H1 (cell line): ENCODE results near the gene RNF183. TPM values are rescaled to one million over a fixed set of nuclear protein-coding genes. Genes with fewer than 3 reads are reported as not detected.
"Not testable (repeated sequence)": the region's sequence is repeated elsewhere in the genome, so short reads cannot be mapped to it uniquely, and the experiment has no call there.

ENCODE experiments used
- CTCF ChIA-PET: fragments of 300-600 bp; sonication (Branson Sonifier 250); formaldehyde crosslinking; loops from one replicate; lab custom pipeline; 2021; ENCODE audit not compliant: partially characterized antibody; lab: Charles Lee
- POLR2A ChIA-PET: fragments of 300-600 bp; sonication (Branson Sonifier 250); formaldehyde crosslinking; loops from one replicate; lab custom pipeline; 2021; ENCODE audit warnings: inconsistent platforms; ENCODE audit not compliant: partially characterized antibody; lab: Charles Lee
- DNase-seq, 2 experiments: peaks; one replicate each; pipeline versions ENCODE4 v3.0.0 to v3.0.0-alpha.2; 2010 to 2022; ENCODE audit warnings: low spot score in 2 of 2, low read depth in 1 of 2, mixed read lengths in 1 of 2
- FAIRE-seq: peaks from 2 replicates; lab custom pipeline; 2011; peaks lifted over from hg19 to GRCh38; lab: Jason Lieb, UNC
- H2AFZ ChIP-seq: 2 replicates; pipeline ENCODE4 v1.8.1; 2012; ENCODE audit warnings: low read length, inconsistent platforms
- H2AK5ac ChIP-seq: 2 replicates; pipeline ENCODE4 v1.6.1; 2013; ENCODE audit warnings: low read depth, low read length
- H2BK120ac ChIP-seq: replicated peaks from 2 replicates; pipeline ENCODE3; 2013; ENCODE audit warnings: low read depth, low read length, inconsistent platforms
- H2BK12ac ChIP-seq: 2 replicates; pipeline ENCODE4 v1.6.1; 2013; ENCODE audit warnings: low read depth, low read length
- H2BK15ac ChIP-seq: 2 replicates; pipeline ENCODE4 v1.6.1; 2013; ENCODE audit warnings: low read length
- H2BK20ac ChIP-seq: 2 replicates; pipeline ENCODE4 v1.6.1; 2013; ENCODE audit warnings: low read length
- H2BK5ac ChIP-seq: 2 replicates; pipeline ENCODE4 v1.6.1; 2013; ENCODE audit warnings: low read depth, low read length
- H3K14ac ChIP-seq: 2 replicates; pipeline ENCODE4 v1.6.1; 2013; ENCODE audit warnings: inconsistent platforms; ENCODE audit not compliant: insufficient read length
- H3K18ac ChIP-seq: 2 replicates; pipeline ENCODE4 v1.6.1; 2013; ENCODE audit warnings: low read length; ENCODE audit errors: extremely low read depth
- H3K23ac ChIP-seq: 2 replicates; pipeline ENCODE4 v1.6.1; 2013; ENCODE audit warnings: inconsistent platforms; ENCODE audit not compliant: insufficient read length
- H3K23me2 ChIP-seq: 2 replicates; pipeline ENCODE4 v1.6.1; 2013; ENCODE audit warnings: low read depth, low read length
- H3K27ac ChIP-seq: 2 replicates; pipeline ENCODE4 v1.6.1; 2011; ENCODE audit warnings: low read depth, low read length, inconsistent platforms
- H3K27me3 ChIP-seq, 4 experiments: replicated peaks in 1 of 4; 1 replicate in 1 of 4; 2 replicates in 3 of 4; pipeline versions ENCODE4 v1.6.1 to v1.8.1; 2011 to 2013; ENCODE audit warnings: low read length in 3 of 4, mild to moderate bottlenecking in 3 of 4, inconsistent platforms in 2 of 4, mixed read lengths in 2 of 4, moderate library complexity in 1 of 4; ENCODE audit not compliant: control insufficient read depth in 3 of 4, insufficient read depth in 3 of 4; ENCODE audit errors: extremely low read depth in 1 of 4
- H3K36me3 ChIP-seq, 4 experiments: 2 replicates each; pipeline versions ENCODE4 v1.6.1 to v1.8.1; 2011 to 2013; ENCODE audit warnings: mild to moderate bottlenecking in 4 of 4, low read length in 3 of 4, moderate library complexity in 2 of 4, control low read depth in 1 of 4, inconsistent platforms in 1 of 4; ENCODE audit not compliant: insufficient read depth in 4 of 4, control insufficient read depth in 2 of 4
- H3K4ac ChIP-seq: replicated peaks from 2 replicates; pipeline ENCODE3; 2013; ENCODE audit warnings: low read length, low read depth, mixed read lengths, inconsistent platforms; ENCODE audit not compliant: insufficient read length
- H3K4me1 ChIP-seq, 4 experiments: replicated peaks in 1 of 4; 1 replicate in 1 of 4; 2 replicates in 3 of 4; pipeline versions ENCODE4 v1.6.1 to v1.8.1; 2011 to 2013; ENCODE audit warnings: low read length in 3 of 4, inconsistent platforms in 2 of 4, mixed read lengths in 1 of 4; ENCODE audit not compliant: insufficient read depth in 4 of 4, control insufficient read depth in 3 of 4
- H3K4me2 ChIP-seq, 2 experiments: 2 replicates each; pipeline versions ENCODE4 v1.6.1 to v1.8.1; 2011 to 2013; ENCODE audit warnings: low read depth in 2 of 2, low read length in 2 of 2, control low read depth in 1 of 2, inconsistent platforms in 1 of 2, mild to moderate bottlenecking in 1 of 2; ENCODE audit not compliant: insufficient read depth in 1 of 2
- H3K4me3 ChIP-seq, 4 experiments: fragments of 200-600, 300-600 bp in 1 of 4; sonication (generic), shearing (Covaris generic), sonication (Bioruptor Twin) in 1 of 4; 2 replicates each; pipeline versions ENCODE4 v1.5.1 to v1.8.1; 2011 to 2016; ENCODE audit warnings: low read length in 4 of 4, low read depth in 3 of 4, control low read depth in 2 of 4, inconsistent platforms in 2 of 4, mild to moderate bottlenecking in 2 of 4, mixed read lengths in 1 of 4, moderate library complexity in 1 of 4; ENCODE audit not compliant: insufficient read depth in 2 of 4; ENCODE audit errors: extremely low read depth in 1 of 4
- H3K56ac ChIP-seq: replicated peaks from 2 replicates; pipeline ENCODE3; 2013; ENCODE audit warnings: low read depth, mild to moderate bottlenecking, mixed read lengths, low read length, inconsistent platforms; ENCODE audit not compliant: insufficient read length
- H3K79me1 ChIP-seq: 2 replicates; pipeline ENCODE4 v1.6.1; 2013; ENCODE audit warnings: low read depth, low read length, control low read depth
- H3K79me2 ChIP-seq, 2 experiments: 2 replicates each; pipeline versions ENCODE4 v1.6.1 to v1.8.1; 2012 to 2013; ENCODE audit warnings: low read length in 2 of 2, mild to moderate bottlenecking in 2 of 2, inconsistent platforms in 1 of 2; ENCODE audit not compliant: insufficient read depth in 2 of 2, control insufficient read depth in 1 of 2
- H3K9ac ChIP-seq, 4 experiments: replicated peaks in 1 of 4; 1 replicate in 1 of 4; 2 replicates in 3 of 4; pipeline versions ENCODE4 v1.6.1 to v1.8.1; 2011 to 2013; ENCODE audit warnings: low read depth in 3 of 4, low read length in 3 of 4, control low read depth in 2 of 4, mild to moderate bottlenecking in 2 of 4, moderate library complexity in 2 of 4, inconsistent platforms in 1 of 4; ENCODE audit errors: extremely low read depth in 1 of 4
- H3K9me3 ChIP-seq, 2 experiments: 2 replicates each; pipeline versions ENCODE4 v1.6.1 to v1.8.1; 2012 to 2013; ENCODE audit warnings: mild to moderate bottlenecking in 2 of 2, moderate library complexity in 2 of 2, control low read depth in 1 of 2, inconsistent platforms in 1 of 2, low read depth in 1 of 2, low read length in 1 of 2, mixed read lengths in 1 of 2; ENCODE audit not compliant: insufficient read depth in 2 of 2
- H4K20me1 ChIP-seq, 2 experiments: replicated peaks in 1 of 2; 2 replicates each; pipeline versions ENCODE3 to v1.8.1; 2011 to 2013; ENCODE audit warnings: inconsistent platforms in 2 of 2, low read length in 2 of 2, mild to moderate bottlenecking in 1 of 2; ENCODE audit not compliant: insufficient read depth in 2 of 2, control insufficient read depth in 1 of 2
- H4K5ac ChIP-seq: 2 replicates; pipeline ENCODE4 v1.6.1; 2013; ENCODE audit warnings: low read length, low read depth, mixed read lengths, inconsistent platforms; ENCODE audit not compliant: insufficient read length
- H4K8ac ChIP-seq: 2 replicates; pipeline ENCODE4 v1.8.0; 2013; ENCODE audit warnings: mild to moderate bottlenecking, moderate library complexity, low read length, inconsistent platforms; ENCODE audit not compliant: insufficient read depth; ENCODE audit errors: extremely low read depth
- H4K91ac ChIP-seq: replicated peaks from 2 replicates; pipeline ENCODE3; 2013; ENCODE audit warnings: low read length, mixed read lengths, inconsistent platforms; ENCODE audit not compliant: insufficient read length
- WGBS, 2 experiments: shearing (Covaris generic) in 1 of 2; methylation state at CpG; one replicate each; pipeline versions ENCODE4 v1.1.6 to v1.1.7; 2013 to 2015; ENCODE audit warnings: low lambda C conversion rate in 2 of 2, mixed read lengths in 2 of 2, inconsistent platforms in 1 of 2, low coverage in 1 of 2, missing lambda C conversion rate in 1 of 2; ENCODE audit not compliant: insufficient replicate concordance in 2 of 2, insufficient coverage in 1 of 2, insufficient read length in 1 of 2; ENCODE audit errors: extremely low coverage in 1 of 2, missing lambda C conversion rate in 1 of 2; 5-methylcytosine and 5-hydroxymethylcytosine counted together
- polyA plus RNA-seq, 7 experiments: library from polyadenylated mRNA; depleted of rRNA in 3 of 7; stranded (reverse) in 5 of 7; unstranded in 2 of 7; fragments of >200 nt in 5 of 7; fragments of 200-250 nt in 2 of 7; gene quantifications; 1 replicate in 5 of 7; 2 replicates in 1 of 7; 4 replicates in 1 of 7; pipeline versions ENCODE4 v1.2.1 to v1.2.3, GENCODE V29; 2011 to 2013; ENCODE audit warnings: missing spikeins in 2 of 7, mixed read lengths in 2 of 7
- total RNA-seq: library from RNA; stranded (reverse); fragmentation: NEBNext Ultra II Directional; extraction: Animal tissue kit (Norgen Biotek cat#: 25700); gene quantifications from 2 replicates; pipeline ENCODE4 v1.2.1, GENCODE V29; 2021

Gene RNF183
- total and polyA plus RNA-seq, 2 of the 8 experiments (the other 6 are each of a cell fraction or from before 2014, with no cell fraction given): 0.15 TPM; not detected in 1

- H3K23me2 ChIP-seq, H3K56ac ChIP-seq, H2AFZ ChIP-seq, H3K4me3 ChIP-seq, H2AK5ac ChIP-seq, H2BK15ac ChIP-seq, H2BK5ac ChIP-seq, DNase-seq, H2BK20ac ChIP-seq, H3K79me1 ChIP-seq, H3K4me2 ChIP-seq, H3K4ac ChIP-seq, H3K9ac ChIP-seq, H2BK120ac ChIP-seq, H3K23ac ChIP-seq, H3K79me2 ChIP-seq, H3K27me3 ChIP-seq, H3K4me1 ChIP-seq, H3K14ac ChIP-seq, H3K18ac ChIP-seq, H3K27ac ChIP-seq, H4K91ac ChIP-seq, H3K36me3 ChIP-seq, POLR2A ChIA-PET, CTCF ChIA-PET, H4K8ac ChIP-seq, H4K5ac ChIP-seq, H2BK12ac ChIP-seq, H3K9me3 ChIP-seq, FAIRE-seq, H4K20me1 ChIP-seq: not testable (repeated sequence)
- 84% methylated on average over 2 of the region's 2 CpGs; no CpG with 5 or more reads in 1 of the 2 experiments for WGBS, 2 experiments
Measured at GRCh38 chr9:113249661-113250060, 53.5 kb downstream of the RNF183 start.
